Cardiac fibroblast (primary cell): ENCODE results near the gene GRM7.
A peak's percentile ranks its signal among the peaks of the same experiment; 100 is the strongest.

ENCODE experiments used
- DNase-seq, 2 donors: peaks; one replicate each; pipeline versions ENCODE4 v3.0.0 to v3.0.0-alpha.2; 2010; ENCODE audit warnings: low read depth in 2 of 2
- H3K4me3 ChIP-seq, 2 donors: replicated peaks in 1 of 2; 1 replicate in 1 of 2; 2 replicates in 1 of 2; pipeline ENCODE4 v1.5.1; 2011; ENCODE audit warnings: low read depth in 2 of 2, low read length in 2 of 2, mild to moderate bottlenecking in 2 of 2, moderate library complexity in 1 of 2
- CTCF ChIP-seq: IDR thresholded peaks from one replicate; pipeline ENCODE4 v1.5.1; 2011; ENCODE audit warnings: low read depth, mild to moderate bottlenecking, low read length, inconsistent platforms

Gene GRM7

GRCh38 chr3:7646851-7647250 is 785.9 kb downstream of the GRM7 start:
- H3K4me3 ChIP-seq: no peak overlapping the region
- no peak for TF ChIP-seq CTCF
- DNase-seq: no peak

- no peak for TF ChIP-seq CTCF
- DNase-seq: no peak
- H3K4me3 ChIP-seq: no peak overlapping the region
Measured at GRCh38 chr3:7650466-7650865, 789.6 kb downstream of the GRM7 start.

GRCh38 chr3:7651274-7651673 is 790.4 kb downstream of the GRM7 start:
- no peak overlapping the region for H3K4me3 ChIP-seq
- DNase-seq: no peak
- no peak for TF ChIP-seq CTCF

- DNase-seq: peak; percentile 4 to 48
- H3K4me3 ChIP-seq: no peak overlapping the region
- no peak for TF ChIP-seq CTCF
Measured at GRCh38 chr3:7657214-7658112, 796.5 kb downstream of the GRM7 start.

- TF ChIP-seq CTCF: no peak
- DNase-seq: peak; percentile 8 to 59
- no peak overlapping the region for H3K4me3 ChIP-seq
Measured at GRCh38 chr3:7658294-7658693, 797.4 kb downstream of the GRM7 start.

- no peak overlapping the region for H3K4me3 ChIP-seq
- no peak for DNase-seq
- TF ChIP-seq CTCF: no peak
Measured at GRCh38 chr3:7659079-7659478, 798.2 kb downstream of the GRM7 start.

- DNase-seq: no peak
Measured at GRCh38 chr3:7663771-7664170, 802.9 kb downstream of the GRM7 start.

More at GRCh38 chr3:7663771-7664170, 802.9 kb downstream of the GRM7 start:
- TF ChIP-seq CTCF: no peak
- no peak overlapping the region for H3K4me3 ChIP-seq
